NCI-H460 (cell line): ENCODE results near the gene HTN1. TPM values are rescaled to one million over a fixed set of nuclear protein-coding genes. Genes with fewer than 3 reads are reported as not detected.
"Not testable (repeated sequence)": the region's sequence is repeated elsewhere in the genome, so short reads cannot be mapped to it uniquely, and the experiment has no call there.

Experiments used
- DNase-seq: peaks from one replicate; pipeline ENCODE4 v3.0.0-alpha.2; 2016; ENCODE audit warnings: low read depth; ENCODE audit errors: extremely low read depth
- polyA plus RNA-seq: library from polyadenylated mRNA; depleted of rRNA; stranded (reverse); fragments of >200 nt; gene quantifications from 2 replicates; pipeline ENCODE4 v1.2.3, GENCODE V29; 2014; cell fraction: nucleus; rRNA removed
- total RNA-seq: library from RNA; depleted of rRNA; stranded (reverse); fragments of >200 nt; shearing (Covaris generic); gene quantifications from 2 replicates; pipeline ENCODE4 v1.2.3, GENCODE V29; 2014; rRNA removed

The HTN1 gene
- not detected in 2 replicates for total RNA-seq
- polyA plus RNA-seq: not detected in 2 replicates

DNA sequence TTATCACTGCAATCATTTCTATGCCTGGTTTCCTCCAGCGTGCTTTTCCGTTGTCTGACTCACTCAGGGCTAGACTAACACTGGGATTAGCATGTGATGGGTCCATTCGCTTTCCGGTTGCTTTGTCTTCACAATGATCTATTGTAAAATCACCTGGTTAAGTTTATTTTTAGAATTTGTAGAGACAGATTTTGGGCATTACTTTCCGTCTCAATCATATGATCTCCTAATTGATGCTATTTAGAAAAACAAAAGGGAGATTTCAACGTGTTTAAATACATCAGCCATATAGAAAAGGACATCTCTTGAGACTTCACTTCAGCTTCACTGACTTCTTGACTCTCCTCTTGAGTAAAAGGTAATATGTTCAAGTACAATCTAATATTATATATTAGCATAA lies at the start of gene HTN1:
Gene HTN1 (plus strand): TSS at position 301 of the 400 bp plus-strand sequence. CDS start 2,639 bp downstream, outside the sequence.
- DNase-seq: not testable (repeated sequence)

- no peak for DNase-seq
Measured at GRCh38 chr4:70000711-70001110, 49.5 kb upstream of the HTN1 start.

GRCh38 chr4:70002507-70002906 lies 47.7 kb upstream of the HTN1 start:
- DNase-seq: no peak

DNA sequence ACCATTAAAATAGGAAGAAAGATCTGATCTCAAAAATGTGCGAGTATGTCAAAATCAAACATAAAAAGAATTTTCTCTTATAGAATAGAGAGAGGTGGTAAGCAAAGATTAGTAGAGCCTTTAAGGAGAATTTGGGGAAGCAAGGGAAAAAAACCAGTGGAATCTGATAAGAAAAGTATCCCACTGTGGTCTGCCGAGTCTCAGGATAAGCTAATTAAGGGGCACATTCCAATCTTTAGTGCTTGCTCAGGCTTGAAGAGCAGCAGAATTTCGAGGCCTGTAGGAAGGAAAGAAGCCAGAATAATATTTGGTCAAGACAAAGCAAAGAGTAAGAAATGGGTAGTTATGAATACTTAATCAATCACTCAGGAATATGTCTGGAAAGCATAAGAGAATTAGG lies 41.5 kb upstream of the HTN1 start:
- no peak for DNase-seq

DNA sequence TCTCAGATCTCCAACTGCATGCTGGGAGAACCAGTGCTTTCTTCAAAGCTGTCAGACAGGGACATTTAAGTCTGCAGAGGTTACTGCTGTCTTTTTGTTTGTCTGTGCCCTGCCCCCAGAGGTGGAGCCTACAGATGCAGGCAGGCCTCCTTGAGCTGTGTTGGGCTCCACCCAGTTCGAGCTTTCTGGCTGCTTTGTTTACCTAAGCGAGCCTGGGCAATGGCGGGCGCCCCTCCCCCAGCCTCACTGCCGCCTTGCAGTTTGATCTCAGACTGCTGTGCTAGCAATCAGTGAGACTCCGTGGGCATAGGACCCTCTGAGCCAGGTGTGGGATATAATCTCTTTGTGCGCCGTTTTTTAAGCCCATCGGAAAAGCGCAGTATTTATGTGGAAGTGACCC lies 31.2 kb upstream of the HTN1 start:
- not testable (repeated sequence) for DNase-seq

DNA sequence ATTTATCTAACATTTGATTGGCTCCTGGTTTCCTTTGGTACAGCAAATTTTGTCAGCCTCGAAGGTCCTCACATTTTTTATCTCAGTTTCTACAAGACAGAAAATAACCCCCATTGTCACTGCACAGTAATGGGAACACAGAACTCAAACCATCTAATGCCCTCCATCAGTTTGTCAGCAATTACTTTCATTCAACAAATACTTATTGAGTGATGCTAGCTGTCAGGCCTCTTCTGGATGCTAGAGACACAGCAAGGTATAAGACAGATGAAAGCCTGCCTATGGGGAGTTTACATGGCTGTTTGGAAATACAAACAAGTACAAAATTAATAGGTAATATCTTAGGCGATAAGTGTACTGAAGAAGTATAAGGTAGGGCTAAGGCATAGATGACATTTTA lies 27.0 kb upstream of the HTN1 start:
- DNase-seq: no peak

GRCh38 chr4:70027011-70027410 lies 23.2 kb upstream of the HTN1 start:
- no peak for DNase-seq

DNA sequence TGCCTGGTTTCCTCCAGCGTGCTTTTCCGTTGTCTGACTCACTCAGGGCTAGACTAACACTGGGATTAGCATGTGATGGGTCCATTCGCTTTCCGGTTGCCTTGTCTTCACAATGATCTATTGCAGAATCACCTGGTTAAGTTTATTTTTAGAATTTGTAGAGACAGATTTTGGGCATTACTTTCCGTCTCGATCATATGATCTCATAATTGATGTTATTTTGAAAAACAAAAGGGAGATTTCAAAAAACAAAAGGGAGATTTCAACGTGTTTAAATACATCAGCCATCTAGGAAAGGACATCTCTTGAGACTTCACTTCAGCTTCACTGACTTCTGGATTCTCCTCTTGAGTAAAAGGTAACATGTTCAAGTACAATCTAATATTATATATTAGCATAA lies 22.1 kb upstream of the HTN1 start, which contains the start of gene HTN3:
Gene HTN3 (plus strand): TSS at position 301 of the 400 bp plus-strand sequence. CDS start 2,282 bp downstream, outside the sequence.
- DNase-seq: not testable (repeated sequence)

- DNase-seq: not testable (repeated sequence)
Measured at GRCh38 chr4:70037559-70037958, 12.7 kb upstream of the HTN1 start.

GRCh38 chr4:70039928-70040327 lies 10.3 kb upstream of the HTN1 start:
- DNase-seq: not testable (repeated sequence)

DNA sequence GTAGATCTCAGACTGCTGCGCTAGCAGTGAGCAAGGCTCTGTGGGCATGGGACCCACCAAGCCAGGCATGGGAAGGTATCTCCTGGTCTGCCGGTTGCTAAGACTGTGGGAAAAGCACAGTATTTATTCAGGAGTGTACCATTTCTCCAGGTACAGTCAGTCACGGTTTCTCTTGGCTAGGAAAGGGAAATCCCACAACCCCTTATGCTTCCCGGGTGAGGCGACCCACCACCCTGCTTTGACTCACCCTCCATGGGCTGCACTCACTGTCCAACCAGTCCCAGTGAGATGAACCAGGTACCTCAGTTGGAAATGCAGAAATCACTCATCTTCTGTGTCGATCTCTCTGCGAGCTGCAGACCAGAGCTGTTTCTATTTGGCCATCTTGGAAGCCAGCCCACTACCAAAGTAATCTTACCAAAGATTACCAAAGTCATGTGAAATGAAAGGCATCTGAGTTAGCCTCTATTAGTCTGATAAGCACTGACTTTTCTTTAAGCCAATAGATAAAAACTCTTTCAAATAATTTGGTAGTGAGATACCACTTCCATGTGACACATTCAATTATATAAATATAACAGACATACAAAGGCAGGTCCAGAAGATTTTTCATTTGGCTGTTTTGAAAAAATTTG lies 8.5 kb upstream of the HTN1 start:
- no peak for DNase-seq

GRCh38 chr4:70056534-70056933 lies 6.3 kb downstream of the HTN1 start:
- not testable (repeated sequence) for DNase-seq

- no peak for DNase-seq
Measured at GRCh38 chr4:70057651-70058050, 7.4 kb downstream of the HTN1 start.

GRCh38 chr4:70059149-70059548 lies 8.9 kb downstream of the HTN1 start:
- no peak for DNase-seq

DNA sequence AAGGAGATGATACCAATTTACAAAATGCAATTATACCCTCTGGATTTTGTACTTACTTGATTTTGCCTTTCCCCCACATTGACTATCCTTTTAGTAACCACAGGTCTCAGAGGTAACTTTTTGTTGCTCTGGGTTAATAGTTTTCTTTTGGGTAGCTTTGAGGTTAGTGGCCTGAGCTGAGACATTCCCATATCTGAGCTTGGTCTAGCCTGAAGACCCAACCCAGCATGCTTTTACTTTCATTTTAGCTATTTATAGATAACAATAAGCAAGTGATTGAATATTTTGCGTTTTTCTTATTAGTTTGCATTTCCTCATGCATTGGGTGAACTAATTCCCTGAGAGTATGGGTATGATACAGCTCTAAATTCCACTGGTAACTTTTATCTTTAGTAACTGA lies 11.8 kb downstream of the HTN1 start:
- no peak for DNase-seq

DNA sequence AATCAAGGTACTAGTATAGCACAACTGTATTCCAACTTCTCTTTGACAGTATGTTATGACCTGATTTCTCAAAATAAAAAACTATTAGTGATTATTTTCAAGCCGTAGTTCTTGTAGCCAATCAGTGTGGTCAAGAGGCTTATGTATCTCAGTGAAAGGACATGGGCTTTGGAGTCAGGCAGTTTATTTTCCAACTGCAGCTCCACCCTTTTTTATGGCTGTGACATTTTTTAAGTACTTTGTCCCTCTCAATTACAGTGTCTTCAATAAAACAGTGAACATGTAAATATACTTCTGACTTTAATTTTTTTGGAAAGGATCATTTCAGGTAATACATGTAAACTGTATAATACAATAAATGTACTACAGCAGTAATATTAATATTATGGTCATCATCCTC lies 30.0 kb downstream of the HTN1 start:
- DNase-seq: no peak

DNA sequence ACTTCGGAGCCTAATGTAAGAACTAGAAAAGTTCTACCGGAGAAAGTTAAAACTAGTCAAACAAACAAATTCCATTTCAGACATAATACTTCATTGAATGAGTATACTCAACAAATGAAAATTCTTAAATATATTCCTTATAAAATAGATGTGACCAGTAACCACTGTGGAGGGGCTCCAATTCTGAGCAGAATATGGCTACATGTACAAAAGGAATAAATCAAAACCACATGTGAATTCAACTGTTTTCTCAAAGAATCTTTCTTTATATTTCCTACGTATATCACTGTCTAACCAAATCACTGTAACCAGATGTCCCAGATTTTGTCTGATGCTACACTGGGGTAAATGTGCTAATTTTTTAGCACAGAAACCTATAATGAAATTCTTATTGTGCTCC lies 49.0 kb downstream of the HTN1 start:
- DNase-seq: no peak

Other genes starting within 250 kb of the HTN1 start
- gene SULT1E1, start 190.3 kb upstream of the HTN1 start, total RNA-seq: not detected in 2 replicates
- gene CSN1S1, start 119.4 kb upstream of the HTN1 start, total RNA-seq: not detected in 2 replicates
- gene CSN2, start 84.7 kb upstream of the HTN1 start, total RNA-seq: not detected in 2 replicates
- gene STATH, start 54.5 kb upstream of the HTN1 start, total RNA-seq: not detected in 2 replicates
- gene HTN3, start 22.0 kb upstream of the HTN1 start, total RNA-seq: not detected in 2 replicates
- gene PRR27, start 103.8 kb downstream of the HTN1 start, total RNA-seq: not detected in 2 replicates
- gene ODAM, start 145.3 kb downstream of the HTN1 start, total RNA-seq: not detected in 2 replicates
- gene FDCSP, start 175.7 kb downstream of the HTN1 start, total RNA-seq: not detected in 2 replicates
- not detected in 2 replicates for gene CSN3, start 192.2 kb downstream of the HTN1 start, total RNA-seq